ENCODE measurements around the gene TMEM18.
A peak's percentile ranks its signal among the peaks of the same experiment; 100 is the strongest.
"Not testable (repeated sequence)": the region's sequence is repeated elsewhere in the genome, so short reads cannot be mapped to it uniquely, and the experiment has no call there.

TMEM18 gene

DNA sequence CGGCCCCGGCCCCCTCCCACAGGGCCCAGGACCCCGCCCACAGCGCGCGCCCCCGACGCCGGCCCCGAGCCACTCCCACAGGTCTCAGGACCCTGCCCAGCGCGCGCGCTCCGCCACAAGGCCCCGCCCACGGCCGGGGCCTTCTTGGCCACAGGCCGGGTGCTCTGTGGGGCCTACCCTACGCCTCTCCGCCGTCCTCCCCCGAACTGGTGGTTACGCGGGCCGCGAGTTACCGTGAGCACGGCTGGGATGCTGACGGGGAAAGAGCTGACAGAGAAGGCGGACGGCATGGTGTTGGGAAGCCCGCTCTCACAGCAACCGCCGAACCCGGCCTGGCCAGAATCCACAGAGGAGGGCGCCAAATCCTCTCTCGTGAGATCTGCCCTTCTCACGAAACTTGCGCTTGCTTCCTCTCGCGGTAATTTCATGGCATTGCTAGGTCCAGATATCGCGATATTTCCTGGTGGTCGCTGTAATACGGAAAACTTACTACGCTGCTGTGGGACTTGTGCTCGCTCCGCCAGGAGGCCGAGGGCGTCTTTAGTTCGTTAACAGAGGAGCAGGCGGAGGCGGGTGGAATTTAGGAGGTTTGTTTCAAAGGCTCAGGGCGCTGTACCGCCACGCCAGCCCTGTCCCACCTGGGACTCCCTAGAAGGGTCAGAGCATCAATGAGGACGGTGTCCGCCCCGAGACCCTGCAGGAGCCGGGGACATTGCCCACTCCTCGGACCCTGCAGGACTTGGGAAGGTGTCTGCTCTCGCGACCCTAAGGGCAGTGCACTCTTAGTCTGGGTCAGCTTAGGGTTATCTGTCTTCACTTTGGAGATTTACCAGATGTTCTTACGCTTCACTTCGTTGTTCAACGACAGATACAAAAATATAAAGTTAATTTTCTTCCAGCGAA is at the start of gene TMEM18:
TMEM18 (minus strand) TSS at position 351 of the 903 bp plus-strand sequence; CDS start at position 290, 61 bp downstream.
- DNase-seq = peak; percentile 94

DNA sequence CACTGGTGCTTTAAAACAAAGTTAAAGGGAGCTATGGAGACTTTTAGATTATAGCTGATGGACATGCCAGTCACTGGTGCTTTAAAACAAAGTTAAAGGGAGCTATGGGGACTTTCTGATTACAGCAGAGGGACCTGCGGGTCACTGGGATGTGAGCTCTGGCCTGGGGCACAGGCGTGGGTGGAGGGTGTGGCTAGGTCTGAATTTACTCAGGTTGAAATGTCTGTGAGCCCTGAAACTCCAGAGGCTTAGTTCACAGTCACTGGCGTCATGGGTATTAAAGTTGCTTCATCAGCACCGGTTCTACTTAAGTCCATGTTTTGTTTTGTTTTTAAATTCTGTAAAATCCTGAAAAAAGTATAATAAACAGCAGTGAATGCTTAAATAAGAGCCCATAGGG is 49.0 kb upstream of the TMEM18 start:
- DNase-seq = peak in 1 of 2 experiments; percentile 11

DNA sequence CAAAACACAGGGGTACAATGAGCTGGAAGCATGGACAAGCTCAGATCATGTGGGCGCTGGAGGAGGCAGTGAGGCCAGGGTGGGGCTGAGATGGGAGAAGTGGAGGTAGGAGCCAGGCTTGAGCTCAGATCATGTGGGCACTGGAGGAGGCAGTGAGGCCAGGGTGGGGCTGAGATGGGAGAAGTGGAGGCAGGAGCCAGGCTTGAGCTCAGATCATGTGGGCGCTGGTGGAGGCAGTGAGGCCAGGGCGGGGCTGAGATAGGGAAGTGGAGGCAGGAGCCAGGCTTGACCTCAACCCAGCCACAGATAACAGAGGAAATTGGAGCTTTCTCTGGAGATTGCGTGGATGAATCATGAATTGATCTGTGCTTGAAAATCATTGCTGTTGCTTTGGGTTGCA is 48.3 kb upstream of the TMEM18 start:
- DNase-seq = no peak

GRCh38 chr2:723761-724160 is 46.6 kb upstream of the TMEM18 start:
- no peak for DNase-seq

DNA sequence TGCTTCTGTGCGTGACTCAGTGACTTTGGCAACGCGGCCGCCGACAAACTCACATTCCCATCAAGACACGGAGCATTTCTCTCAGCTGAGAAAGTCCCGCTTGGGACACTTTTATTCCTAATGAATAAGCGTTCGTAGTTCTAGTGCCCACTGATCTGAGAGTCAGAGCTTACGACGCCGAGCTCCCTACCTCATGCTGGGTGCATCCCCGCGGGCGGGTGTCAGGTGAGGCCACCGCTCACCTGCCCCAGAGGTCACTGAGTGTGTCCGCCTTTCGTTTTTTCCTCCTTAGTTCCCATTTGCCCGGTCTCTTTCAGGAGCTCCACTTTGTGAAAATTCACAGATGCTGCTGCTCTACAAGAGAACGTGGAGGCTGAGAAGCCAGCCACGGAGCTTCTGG is 43.6 kb upstream of the TMEM18 start:
- DNase-seq = no peak

DNA sequence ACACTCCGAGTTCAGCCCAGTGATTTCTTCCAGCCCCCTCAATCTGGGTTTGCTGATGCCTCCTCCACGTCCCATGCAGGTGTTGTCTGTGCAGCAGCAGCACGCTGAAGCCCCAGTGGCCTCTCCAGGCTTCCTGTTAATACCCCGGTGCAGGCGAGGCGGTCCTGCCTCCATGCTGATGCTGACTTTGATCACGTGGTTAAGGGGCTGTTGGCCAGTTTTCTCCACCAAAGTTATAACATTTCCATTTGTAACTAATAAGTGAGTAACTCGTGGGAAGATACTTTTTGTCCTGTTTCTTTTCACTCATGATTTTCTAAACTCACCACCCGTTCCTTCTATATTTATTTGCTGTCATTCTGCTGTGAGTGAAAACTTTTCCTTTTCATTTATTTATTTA is 42.5 kb upstream of the TMEM18 start:
- DNase-seq = no peak

DNA sequence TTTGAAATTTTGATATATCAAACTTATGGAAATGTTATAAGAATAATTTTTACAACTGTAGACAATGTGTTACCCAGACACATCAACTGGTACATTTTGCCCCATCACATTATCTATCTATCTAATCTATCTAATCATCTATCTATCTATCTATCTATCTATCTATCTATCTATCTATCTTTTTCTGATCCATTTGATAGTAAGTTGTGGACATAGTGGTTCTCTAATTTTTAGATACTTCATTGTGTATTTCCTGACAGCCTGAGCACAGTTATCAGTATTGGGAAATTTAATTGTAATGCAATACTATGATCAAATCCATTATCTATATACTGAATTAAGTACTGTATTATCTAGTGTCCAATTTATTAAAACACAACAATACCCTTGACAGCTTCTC is 42.0 kb upstream of the TMEM18 start:
- DNase-seq = no peak

DNA sequence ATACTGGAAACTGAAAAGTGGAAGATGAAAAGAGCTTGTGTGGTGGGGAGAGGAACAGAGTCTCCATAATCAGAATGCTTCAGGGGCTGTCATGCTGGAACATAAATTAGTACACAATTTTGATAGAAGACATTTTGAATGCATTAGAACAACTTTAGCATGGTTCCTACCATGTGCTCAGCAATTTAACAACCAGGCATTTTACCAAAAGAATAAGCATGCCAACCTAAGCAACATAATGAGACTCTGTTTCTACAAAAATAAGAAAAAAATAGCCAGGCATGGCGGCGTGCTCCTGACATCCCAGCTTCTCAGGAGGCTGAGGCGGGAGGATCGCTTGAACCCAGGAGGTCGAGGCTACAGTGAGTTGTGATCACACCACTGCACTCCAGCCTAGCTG is 40.5 kb upstream of the TMEM18 start:
- DNase-seq = no peak

DNA sequence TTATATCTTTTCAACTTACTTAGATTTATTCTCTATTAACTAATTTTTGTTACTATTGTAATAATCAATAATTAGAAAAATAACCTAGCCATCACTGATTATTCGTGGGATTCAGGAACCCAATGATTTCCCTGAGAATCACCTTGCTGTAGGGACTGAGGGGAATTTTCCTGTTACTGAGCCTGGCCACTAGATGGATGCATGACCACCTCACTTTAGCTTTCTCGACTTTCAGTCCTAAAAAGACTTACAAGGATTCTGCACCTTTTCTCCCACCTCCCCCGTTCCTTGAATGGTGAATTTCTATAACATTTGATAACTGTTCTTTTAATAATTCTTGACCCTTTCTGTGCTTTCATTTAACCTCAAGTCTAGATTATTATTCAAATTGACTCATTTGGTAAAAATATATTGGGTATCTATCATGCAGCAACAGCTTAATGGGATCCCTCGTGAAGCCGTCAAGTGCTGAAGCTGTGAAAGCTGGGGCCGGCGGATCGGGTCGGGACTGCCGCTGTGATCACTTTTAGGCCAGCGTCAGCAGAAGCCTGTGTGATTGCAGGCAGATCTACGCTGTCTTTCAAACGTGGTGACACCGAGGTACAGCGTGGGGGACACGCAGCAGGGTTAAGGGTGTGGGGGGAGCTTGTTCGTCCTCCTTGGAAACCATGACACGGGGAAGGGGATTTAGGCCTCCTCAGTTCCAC is 38.8 kb upstream of the TMEM18 start:
- DNase-seq = no peak

GRCh38 chr2:715038-715437 is 37.8 kb upstream of the TMEM18 start:
- DNase-seq = no peak

GRCh38 chr2:714005-714741 is 37.0 kb upstream of the TMEM18 start:
- peak; percentile 54 to 65 for DNase-seq

DNA sequence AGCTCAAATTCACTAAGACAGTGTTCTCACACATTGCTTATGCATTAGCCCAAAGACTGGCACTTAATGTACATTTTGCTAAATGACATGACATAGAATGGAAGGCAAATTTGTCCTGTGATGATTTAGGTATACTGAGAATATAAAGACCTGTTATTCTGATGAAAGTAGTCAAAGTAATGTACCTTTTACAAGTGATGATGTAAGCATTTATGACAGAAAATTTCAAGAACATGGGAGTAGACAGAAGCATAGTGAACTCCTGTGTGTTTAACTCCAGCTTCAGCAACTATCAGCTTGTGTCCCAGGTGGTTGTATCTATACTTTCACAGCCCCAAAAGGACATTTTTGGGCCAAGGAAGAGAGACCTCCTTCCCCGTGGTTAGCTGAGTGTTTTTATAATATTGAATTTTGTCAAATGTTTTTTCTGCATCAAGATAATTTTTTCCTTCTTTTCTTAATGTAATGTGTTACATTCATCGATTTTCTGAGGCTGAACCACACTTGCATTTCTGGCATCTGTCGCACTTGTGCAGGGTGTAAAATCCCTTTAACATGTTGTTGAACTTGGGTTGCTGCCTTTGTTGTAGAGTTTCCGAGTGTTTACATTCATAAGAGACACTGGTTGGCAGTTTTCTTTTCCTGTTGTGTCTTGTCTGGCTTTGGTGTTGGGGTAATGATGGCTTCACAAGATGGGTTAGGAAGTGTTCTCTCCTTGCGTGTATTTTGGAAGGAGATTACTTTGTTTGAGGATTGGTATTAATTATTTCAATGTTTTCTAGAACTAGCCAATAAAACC is 33.9 kb upstream of the TMEM18 start:
- DNase-seq = no peak

DNA sequence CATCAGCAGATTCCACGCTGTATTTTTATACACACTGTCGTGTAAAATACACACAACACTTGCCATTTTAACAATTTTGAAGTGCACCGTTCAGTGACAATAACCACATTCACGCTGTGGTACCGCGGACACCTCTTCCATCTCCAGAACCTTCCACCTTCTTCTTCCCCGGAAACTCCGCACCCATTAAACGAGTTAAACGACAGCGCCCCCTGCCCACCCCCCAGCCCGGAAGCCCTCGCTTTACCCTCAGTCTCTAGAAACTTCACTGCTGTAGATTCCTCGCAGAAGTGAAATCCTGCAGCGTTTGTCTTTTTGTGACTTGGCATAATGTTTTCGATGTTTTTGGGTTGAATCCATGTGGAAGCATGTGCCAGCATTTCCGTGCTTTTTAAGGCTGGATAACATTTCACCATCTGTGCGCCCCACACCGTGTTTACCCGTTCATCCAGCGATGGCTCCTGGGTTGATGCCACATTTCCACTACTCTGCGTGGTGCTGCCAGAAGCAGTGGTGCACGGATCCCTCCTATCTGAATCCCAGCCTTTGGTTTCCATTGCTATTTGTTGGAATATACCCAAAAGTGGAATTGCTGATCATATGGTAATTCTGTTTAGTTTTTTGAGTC is 32.0 kb upstream of the TMEM18 start:
- DNase-seq = no peak

GRCh38 chr2:708667-709066 is 31.5 kb upstream of the TMEM18 start:
- no peak for DNase-seq

GRCh38 chr2:705971-706511 is 28.8 kb upstream of the TMEM18 start:
- DNase-seq = peak; percentile 47 to 57

- not testable (repeated sequence) for DNase-seq
These were observed 25.6 kb upstream of the TMEM18 start for GRCh38 chr2:702765-703164.

- no peak for DNase-seq
These were observed 19.9 kb upstream of the TMEM18 start for GRCh38 chr2:696999-697627.

DNA sequence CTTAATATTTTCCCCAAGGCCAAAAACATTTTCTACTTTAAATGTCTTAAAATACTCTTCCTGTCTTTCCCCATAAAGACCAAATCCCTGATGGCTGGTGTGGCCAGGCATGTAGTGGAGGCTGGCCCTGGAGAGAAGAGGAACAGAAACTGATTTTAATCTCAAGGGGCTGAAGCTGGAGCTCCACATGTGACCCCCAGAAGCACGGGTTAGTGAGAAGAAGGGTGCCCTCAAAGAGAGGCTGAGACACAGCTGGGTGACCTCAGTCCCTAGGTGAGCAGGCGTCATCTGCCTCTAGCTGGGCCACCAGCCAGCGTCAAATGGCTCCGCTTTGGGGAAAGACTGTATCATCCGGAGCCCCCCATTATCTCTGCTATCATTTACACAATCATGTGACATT is 19.3 kb upstream of the TMEM18 start:
- DNase-seq = no peak

DNA sequence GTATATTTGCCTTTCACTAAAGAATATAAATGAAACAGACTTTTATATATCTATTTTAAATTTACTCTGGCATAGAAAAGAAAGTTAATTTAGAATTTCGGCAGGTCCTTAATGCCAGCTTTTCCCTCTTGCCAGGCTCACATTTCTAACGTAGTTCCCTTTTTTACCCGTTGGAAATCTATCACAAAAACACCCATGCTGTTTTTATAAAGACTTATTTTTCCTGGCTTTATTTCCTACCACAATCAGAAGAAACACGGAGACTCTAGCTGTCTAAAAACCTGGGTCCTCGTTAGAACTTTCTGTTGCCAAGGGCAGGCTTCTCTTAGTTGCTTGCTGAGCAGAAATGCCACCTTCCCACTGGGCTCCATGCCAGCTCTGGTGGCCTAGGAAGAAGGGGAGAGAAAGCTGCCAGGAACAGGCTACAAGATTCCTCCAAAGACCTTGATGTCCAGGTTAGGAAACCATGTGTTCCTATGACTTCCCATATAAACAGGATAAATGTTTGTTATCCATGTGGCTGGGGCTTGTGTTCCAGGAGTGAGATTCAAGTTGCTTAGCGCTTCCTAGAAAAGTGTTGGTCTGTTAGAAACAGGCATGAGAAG is 17.8 kb upstream of the TMEM18 start:
- DNase-seq = no peak

DNA sequence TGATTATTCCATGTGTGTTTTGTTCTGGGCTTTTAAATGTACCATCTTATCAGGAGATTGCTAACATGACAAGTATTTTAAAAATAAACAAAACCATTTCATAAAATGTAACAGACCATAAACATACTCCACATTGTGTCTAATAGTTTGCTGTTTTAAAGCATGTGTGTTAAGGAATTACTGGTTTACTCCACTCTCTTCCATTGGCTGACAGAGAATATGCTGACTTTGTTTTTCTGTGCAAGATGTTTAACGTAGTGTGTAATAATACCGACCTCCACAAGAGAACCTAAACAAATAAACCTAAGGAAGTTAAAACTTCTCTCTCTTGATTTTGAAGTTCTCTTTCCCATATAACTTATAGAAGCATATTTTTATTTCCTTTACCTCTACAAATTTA is 17.0 kb upstream of the TMEM18 start:
- DNase-seq = no peak

DNA sequence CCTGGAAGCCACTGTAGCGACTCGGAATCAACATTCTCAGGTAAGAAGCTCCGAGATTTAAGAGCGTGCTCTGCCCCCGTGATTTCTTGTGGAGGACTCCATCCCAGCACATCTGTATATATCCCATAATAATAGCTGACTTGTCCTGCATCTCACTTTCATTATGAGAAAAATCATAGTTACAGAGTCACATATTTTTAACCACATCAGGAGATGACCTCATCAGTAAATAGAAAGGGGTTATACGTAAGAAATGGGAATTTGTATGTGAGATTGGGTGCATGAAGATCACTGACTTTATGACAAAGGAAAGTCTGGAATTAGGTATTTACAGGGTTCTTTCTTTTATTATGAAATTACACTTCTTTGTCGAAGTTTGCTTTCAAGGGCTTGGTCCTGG is 16.4 kb upstream of the TMEM18 start:
- no peak for DNase-seq

Measured in activated CD4-positive, alpha-beta T cell treated with anti-CD3 and anti-CD28 coated beads, Interleukin-2, amount 50 U/mL, for 48 hours (primary cell).